HUES6 (cell line): ENCODE measurements around the gene TRIM31.
"Not testable (repeated sequence)": the region's sequence is repeated elsewhere in the genome, so short reads cannot be mapped to it uniquely, and the experiment has no call there.

Source experiments
- H3K27ac ChIP-seq: 2 replicates; pipeline ENCODE4 v1.7.0; 2013; ENCODE audit warnings: low read depth, mild to moderate bottlenecking, low read length, inconsistent platforms
- H3K27me3 ChIP-seq: 2 replicates; pipeline ENCODE4 v1.6.1; 2013; ENCODE audit warnings: low read length; ENCODE audit not compliant: control insufficient read depth, insufficient read depth
- H3K36me3 ChIP-seq: 2 replicates; pipeline ENCODE4 v1.6.1; 2013; ENCODE audit warnings: low read length; ENCODE audit not compliant: control insufficient read depth, insufficient read depth
- H3K4me1 ChIP-seq: 2 replicates; pipeline ENCODE4 v1.6.1; 2013; ENCODE audit warnings: low read length; ENCODE audit not compliant: control insufficient read depth, insufficient read depth
- H3K4me3 ChIP-seq: 2 replicates; pipeline ENCODE4 v1.5.1; 2013; ENCODE audit warnings: low read depth, low read length
- H3K9ac ChIP-seq: one replicate; pipeline ENCODE4 v1.6.1; 2013; ENCODE audit warnings: mild to moderate bottlenecking, low read length
- H3K9me3 ChIP-seq: 2 replicates; pipeline ENCODE4 v1.6.1; 2013; ENCODE audit warnings: low read depth, low read length; ENCODE audit not compliant: control insufficient read depth, insufficient read depth

Gene TRIM31

GRCh38 chr6:30145818-30146217 is 32.9 kb upstream of the TRIM31 start:
- H3K9me3 ChIP-seq: no peaks in the 10 kb centered on the region
- H3K27ac ChIP-seq: no peak overlapping the region
- peaks cover 3% of the 10 kb centered on the region; the same call in 1 of the 2 replicates for H3K4me1 ChIP-seq
- peaks cover 4% of the 10 kb centered on the region; the same call in 1 of the 2 replicates for H3K27me3 ChIP-seq
- no peaks in the 10 kb centered on the region for H3K36me3 ChIP-seq
- no peak overlapping the region for H3K4me3 ChIP-seq
- no peak overlapping the region for H3K9ac ChIP-seq

GRCh38 chr6:30144811-30145210 is 31.9 kb upstream of the TRIM31 start:
- Histone ChIP-seq H3K4me1 (peaks cover 3% of the 10 kb centered on the region; the same call in 1 of the 2 replicates), H3K9me3 (no peaks in the 10 kb centered on the region), H3K27me3 (peaks cover 4% of the 10 kb centered on the region; the same call in 1 of the 2 replicates), H3K36me3 (no peaks in the 10 kb centered on the region), H3K9ac (no peak overlapping the region), H3K4me3 (no peak overlapping the region), H3K27ac (no peak overlapping the region)

- Histone ChIP-seq H3K9me3 (no peaks in the 10 kb centered on the region), H3K27me3 (peaks cover 4% of the 10 kb centered on the region; the same call in 1 of the 2 replicates), H3K4me3 (no peak overlapping the region), H3K4me1 (peaks cover 3% of the 10 kb centered on the region; the same call in 1 of the 2 replicates), H3K9ac (no peak overlapping the region), H3K27ac (no peak overlapping the region), H3K36me3 (no peaks in the 10 kb centered on the region)
Observed at GRCh38 chr6:30143780-30144179, 30.9 kb upstream of the TRIM31 start.

- Histone ChIP-seq H3K27me3 (peaks cover 4% of the 10 kb centered on the region; the same call in 1 of the 2 replicates), H3K9me3 (no peaks in the 10 kb centered on the region), H3K36me3 (no peaks in the 10 kb centered on the region), H3K27ac (no peak overlapping the region), H3K9ac (no peak overlapping the region), H3K4me3 (no peak overlapping the region), H3K4me1 (peaks cover 3% of the 10 kb centered on the region; the same call in 1 of the 2 replicates)
Observed at GRCh38 chr6:30142665-30143064, 29.8 kb upstream of the TRIM31 start.

- not testable (repeated sequence) for H3K4me3 ChIP-seq, H3K27ac ChIP-seq, H3K9me3 ChIP-seq
Observed at GRCh38 chr6:30140240-30140639, 27.4 kb upstream of the TRIM31 start.

GRCh38 chr6:30136570-30137286 is 23.8 kb upstream of the TRIM31 start:
- no peaks in the 10 kb centered on the region for H3K36me3 ChIP-seq
- H3K27me3 ChIP-seq: peaks cover 15% of the 10 kb centered on the region
- H3K27ac ChIP-seq: no peak overlapping the region
- H3K4me3 ChIP-seq: no peak overlapping the region
- no peaks in the 10 kb centered on the region for H3K4me1 ChIP-seq
- no peaks in the 10 kb centered on the region for H3K9me3 ChIP-seq
- H3K9ac ChIP-seq: no peak overlapping the region

More at GRCh38 chr6:30140240-30140639, 27.4 kb upstream of the TRIM31 start:
- H3K36me3 ChIP-seq, H3K4me1 ChIP-seq, H3K9ac ChIP-seq: not testable (repeated sequence)
- peaks cover 12% of the 10 kb centered on the region for H3K27me3 ChIP-seq

- Histone ChIP-seq H3K4me3 (no peak within 1 kb of the TSS), H3K27me3 (peaks cover 24% of the 10 kb centered on the region), H3K9ac (no peak within 1 kb of the TSS), H3K4me1 (no peaks in the 10 kb centered on the region), H3K36me3 (no peaks in the 10 kb centered on the region), H3K9me3 (no peaks in the 10 kb centered on the region), H3K27ac (no peak within 1 kb of the TSS)
Observed at GRCh38 chr6:30135757-30136156, 22.9 kb upstream of the TRIM31 start, which contains the start of gene TRIM40. Gene TRIM40 (plus strand): TSS chr6:30136140. CDS start chr6:30137037, 897 bp downstream.

- H3K27ac ChIP-seq: no peak overlapping the region
- H3K27me3 ChIP-seq: peaks cover 30% of the 10 kb centered on the region
- no peaks in the 10 kb centered on the region for H3K4me1 ChIP-seq
- no peaks in the 10 kb centered on the region for H3K9me3 ChIP-seq
- no peak overlapping the region for H3K9ac ChIP-seq
- H3K4me3 ChIP-seq: no peak overlapping the region
- no peaks in the 10 kb centered on the region for H3K36me3 ChIP-seq
Observed at GRCh38 chr6:30135147-30135546, 22.3 kb upstream of the TRIM31 start.

GRCh38 chr6:30131947-30132497 is 19.1 kb upstream of the TRIM31 start:
- no peak overlapping the region for H3K27ac ChIP-seq
- H3K4me3 ChIP-seq: no peak overlapping the region
- no peaks in the 10 kb centered on the region for H3K9me3 ChIP-seq
- peaks cover 57% of the 10 kb centered on the region for H3K27me3 ChIP-seq
- no peaks in the 10 kb centered on the region for H3K36me3 ChIP-seq
- H3K4me1 ChIP-seq: no peaks in the 10 kb centered on the region
- H3K9ac ChIP-seq: no peak overlapping the region

- no peaks in the 10 kb centered on the region for H3K36me3 ChIP-seq
- peaks cover 62% of the 10 kb centered on the region for H3K27me3 ChIP-seq
- no peak overlapping the region for H3K4me3 ChIP-seq
- H3K9me3 ChIP-seq: no peaks in the 10 kb centered on the region
- H3K9ac ChIP-seq: no peak overlapping the region
- H3K4me1 ChIP-seq: no peaks in the 10 kb centered on the region
- H3K27ac ChIP-seq: no peak overlapping the region
Observed at GRCh38 chr6:30130887-30131862, 18.3 kb upstream of the TRIM31 start.
